GM19023 (cell line): ENCODE data around the gene SLC47A2.

Experiments used
- ATAC-seq: cut with Tn5 transposase; IDR thresholded peaks from one replicate; pipeline ENCODE4 v1.9.1; 2021; ENCODE audit warnings: mild to moderate bottlenecking, moderate library complexity; ENCODE audit not compliant: unreplicated experiment

The SLC47A2 gene

GRCh38 chr17:19729900-19730299 lies 13.5 kb upstream of the SLC47A2 start:
- no peak for ATAC-seq

- ATAC-seq: no peak
Measured at GRCh38 chr17:19728084-19728495, 11.7 kb upstream of the SLC47A2 start.

- ATAC-seq: no peak
Measured at GRCh38 chr17:19727501-19728078, 11.2 kb upstream of the SLC47A2 start.

GRCh38 chr17:19726631-19727376 lies 10.4 kb upstream of the SLC47A2 start:
- ATAC-seq: no peak

GRCh38 chr17:19725486-19725885 lies 9.1 kb upstream of the SLC47A2 start:
- ATAC-seq: no peak

- no peak for ATAC-seq
Measured at GRCh38 chr17:19724501-19725420, 8.4 kb upstream of the SLC47A2 start.

GRCh38 chr17:19723964-19724363 lies 7.6 kb upstream of the SLC47A2 start:
- no peak for ATAC-seq

GRCh38 chr17:19720631-19721426 lies 4.4 kb upstream of the SLC47A2 start:
- no peak for ATAC-seq

- ATAC-seq: no peak
Measured at GRCh38 chr17:19720210-19720475, 3.8 kb upstream of the SLC47A2 start.

GRCh38 chr17:19719355-19720209 lies 3.2 kb upstream of the SLC47A2 start:
- ATAC-seq: no peak

- no peak for ATAC-seq
Measured at GRCh38 chr17:19718613-19719354, 2.4 kb upstream of the SLC47A2 start.

GRCh38 chr17:19718041-19718612 lies 1.7 kb upstream of the SLC47A2 start:
- no peak for ATAC-seq

GRCh38 chr17:19717411-19717908 lies 1.1 kb upstream of the SLC47A2 start:
- ATAC-seq: no peak

- no peak for ATAC-seq
Measured at GRCh38 chr17:19717031-19717360, 612 bp upstream of the SLC47A2 start.

- no peak for ATAC-seq
Measured at GRCh38 chr17:19714542-19715411, 1.6 kb downstream of the SLC47A2 start.

GRCh38 chr17:19713901-19714361 lies 2.5 kb downstream of the SLC47A2 start:
- ATAC-seq: no peak

GRCh38 chr17:19713462-19713861 lies 2.9 kb downstream of the SLC47A2 start:
- no peak for ATAC-seq

GRCh38 chr17:19712436-19713004 lies 3.9 kb downstream of the SLC47A2 start:
- ATAC-seq: no peak
